H1 (cell line): ENCODE data around the gene ZNF777. TPM values are rescaled to one million over a fixed set of nuclear protein-coding genes. Genes with fewer than 3 reads are reported as not detected.

Experiments used
- SUZ12 ChIP-seq: fragments of 200-600 bp; sonication (generic); IDR thresholded peaks from 2 replicates; pipeline ENCODE4 v1.6.1; 2012; ENCODE audit warnings: mild to moderate bottlenecking, inconsistent platforms, low read length, moderate library complexity, mixed read lengths
- polyA plus RNA-seq, 7 experiments: library from polyadenylated mRNA; depleted of rRNA in 3 of 7; stranded (reverse) in 5 of 7; unstranded in 2 of 7; fragments of >200 nt in 5 of 7; fragments of 200-250 nt in 2 of 7; gene quantifications; 1 replicate in 5 of 7; 2 replicates in 1 of 7; 4 replicates in 1 of 7; pipeline versions ENCODE4 v1.2.1 to v1.2.3, GENCODE V29; 2011 to 2013; ENCODE audit warnings: missing spikeins in 2 of 7, mixed read lengths in 2 of 7
- total RNA-seq: library from RNA; stranded (reverse); fragmentation: NEBNext Ultra II Directional; extraction: Animal tissue kit (Norgen Biotek cat#: 25700); gene quantifications from 2 replicates; pipeline ENCODE4 v1.2.1, GENCODE V29; 2021
- TF ChIP-seq, protein P1 (sequence below): fragments of 300-600 bp; sonication (generic); IDR thresholded peaks from 2 replicates; pipeline ENCODE4 v1.7.1; 2012; ENCODE audit warnings: low read length, moderate library complexity, mild to moderate bottlenecking, inconsistent platforms; ENCODE audit not compliant: insufficient replicate concordance

The ZNF777 gene
- total and polyA plus RNA-seq, 2 of the 8 experiments (the other 6 are each of a cell fraction or from before 2014, with no cell fraction given), result 8.0 to 10.1 TPM

DNA sequence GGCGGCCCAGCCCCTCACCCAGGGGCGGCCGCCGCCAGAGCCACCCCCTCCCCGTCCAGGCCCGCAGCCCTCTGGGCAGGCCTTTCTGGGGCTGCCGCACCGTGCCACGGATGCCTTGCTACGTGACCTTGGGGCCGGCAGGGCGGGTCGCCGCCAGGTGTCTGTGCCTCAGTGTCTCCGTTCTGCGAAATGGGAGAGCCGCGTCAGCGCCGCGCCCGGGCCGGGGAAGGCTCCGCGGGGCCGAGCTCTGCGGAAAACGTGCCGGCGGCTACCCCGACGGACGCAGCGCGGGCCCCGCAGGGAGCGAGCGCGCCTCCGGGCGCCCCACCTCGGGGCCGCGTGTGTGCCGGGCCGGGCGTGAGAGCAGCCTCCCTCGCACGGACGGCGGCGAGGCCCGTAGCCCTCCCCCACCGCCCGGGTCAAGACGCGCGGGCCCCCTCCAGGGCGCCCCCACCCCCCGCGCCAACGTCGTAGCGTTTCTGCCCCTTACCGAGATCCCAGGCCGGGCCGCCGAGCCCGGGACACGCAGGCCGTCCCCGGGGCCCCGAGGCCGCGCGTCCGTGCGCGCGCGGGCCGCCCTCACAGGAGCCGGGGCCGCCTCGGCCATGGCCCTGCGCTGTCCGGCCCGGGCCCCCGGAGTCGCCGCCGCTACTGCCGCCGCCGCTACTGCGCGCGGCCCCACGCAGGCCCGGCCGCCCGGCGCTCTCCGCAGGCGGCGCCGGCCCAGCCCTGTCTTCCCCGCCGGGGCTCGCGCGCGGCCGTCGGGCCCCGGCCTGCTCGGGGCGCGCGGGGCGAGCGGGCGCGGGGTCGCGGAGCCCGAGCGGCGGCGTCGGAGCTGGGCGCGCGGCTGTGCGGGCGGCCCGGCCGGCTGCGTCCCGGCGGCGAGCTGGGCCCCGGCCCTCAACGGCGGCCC lies 1.1 kb downstream of the ZNF777 start (continued):
- TF ChIP-seq, protein P1, sequence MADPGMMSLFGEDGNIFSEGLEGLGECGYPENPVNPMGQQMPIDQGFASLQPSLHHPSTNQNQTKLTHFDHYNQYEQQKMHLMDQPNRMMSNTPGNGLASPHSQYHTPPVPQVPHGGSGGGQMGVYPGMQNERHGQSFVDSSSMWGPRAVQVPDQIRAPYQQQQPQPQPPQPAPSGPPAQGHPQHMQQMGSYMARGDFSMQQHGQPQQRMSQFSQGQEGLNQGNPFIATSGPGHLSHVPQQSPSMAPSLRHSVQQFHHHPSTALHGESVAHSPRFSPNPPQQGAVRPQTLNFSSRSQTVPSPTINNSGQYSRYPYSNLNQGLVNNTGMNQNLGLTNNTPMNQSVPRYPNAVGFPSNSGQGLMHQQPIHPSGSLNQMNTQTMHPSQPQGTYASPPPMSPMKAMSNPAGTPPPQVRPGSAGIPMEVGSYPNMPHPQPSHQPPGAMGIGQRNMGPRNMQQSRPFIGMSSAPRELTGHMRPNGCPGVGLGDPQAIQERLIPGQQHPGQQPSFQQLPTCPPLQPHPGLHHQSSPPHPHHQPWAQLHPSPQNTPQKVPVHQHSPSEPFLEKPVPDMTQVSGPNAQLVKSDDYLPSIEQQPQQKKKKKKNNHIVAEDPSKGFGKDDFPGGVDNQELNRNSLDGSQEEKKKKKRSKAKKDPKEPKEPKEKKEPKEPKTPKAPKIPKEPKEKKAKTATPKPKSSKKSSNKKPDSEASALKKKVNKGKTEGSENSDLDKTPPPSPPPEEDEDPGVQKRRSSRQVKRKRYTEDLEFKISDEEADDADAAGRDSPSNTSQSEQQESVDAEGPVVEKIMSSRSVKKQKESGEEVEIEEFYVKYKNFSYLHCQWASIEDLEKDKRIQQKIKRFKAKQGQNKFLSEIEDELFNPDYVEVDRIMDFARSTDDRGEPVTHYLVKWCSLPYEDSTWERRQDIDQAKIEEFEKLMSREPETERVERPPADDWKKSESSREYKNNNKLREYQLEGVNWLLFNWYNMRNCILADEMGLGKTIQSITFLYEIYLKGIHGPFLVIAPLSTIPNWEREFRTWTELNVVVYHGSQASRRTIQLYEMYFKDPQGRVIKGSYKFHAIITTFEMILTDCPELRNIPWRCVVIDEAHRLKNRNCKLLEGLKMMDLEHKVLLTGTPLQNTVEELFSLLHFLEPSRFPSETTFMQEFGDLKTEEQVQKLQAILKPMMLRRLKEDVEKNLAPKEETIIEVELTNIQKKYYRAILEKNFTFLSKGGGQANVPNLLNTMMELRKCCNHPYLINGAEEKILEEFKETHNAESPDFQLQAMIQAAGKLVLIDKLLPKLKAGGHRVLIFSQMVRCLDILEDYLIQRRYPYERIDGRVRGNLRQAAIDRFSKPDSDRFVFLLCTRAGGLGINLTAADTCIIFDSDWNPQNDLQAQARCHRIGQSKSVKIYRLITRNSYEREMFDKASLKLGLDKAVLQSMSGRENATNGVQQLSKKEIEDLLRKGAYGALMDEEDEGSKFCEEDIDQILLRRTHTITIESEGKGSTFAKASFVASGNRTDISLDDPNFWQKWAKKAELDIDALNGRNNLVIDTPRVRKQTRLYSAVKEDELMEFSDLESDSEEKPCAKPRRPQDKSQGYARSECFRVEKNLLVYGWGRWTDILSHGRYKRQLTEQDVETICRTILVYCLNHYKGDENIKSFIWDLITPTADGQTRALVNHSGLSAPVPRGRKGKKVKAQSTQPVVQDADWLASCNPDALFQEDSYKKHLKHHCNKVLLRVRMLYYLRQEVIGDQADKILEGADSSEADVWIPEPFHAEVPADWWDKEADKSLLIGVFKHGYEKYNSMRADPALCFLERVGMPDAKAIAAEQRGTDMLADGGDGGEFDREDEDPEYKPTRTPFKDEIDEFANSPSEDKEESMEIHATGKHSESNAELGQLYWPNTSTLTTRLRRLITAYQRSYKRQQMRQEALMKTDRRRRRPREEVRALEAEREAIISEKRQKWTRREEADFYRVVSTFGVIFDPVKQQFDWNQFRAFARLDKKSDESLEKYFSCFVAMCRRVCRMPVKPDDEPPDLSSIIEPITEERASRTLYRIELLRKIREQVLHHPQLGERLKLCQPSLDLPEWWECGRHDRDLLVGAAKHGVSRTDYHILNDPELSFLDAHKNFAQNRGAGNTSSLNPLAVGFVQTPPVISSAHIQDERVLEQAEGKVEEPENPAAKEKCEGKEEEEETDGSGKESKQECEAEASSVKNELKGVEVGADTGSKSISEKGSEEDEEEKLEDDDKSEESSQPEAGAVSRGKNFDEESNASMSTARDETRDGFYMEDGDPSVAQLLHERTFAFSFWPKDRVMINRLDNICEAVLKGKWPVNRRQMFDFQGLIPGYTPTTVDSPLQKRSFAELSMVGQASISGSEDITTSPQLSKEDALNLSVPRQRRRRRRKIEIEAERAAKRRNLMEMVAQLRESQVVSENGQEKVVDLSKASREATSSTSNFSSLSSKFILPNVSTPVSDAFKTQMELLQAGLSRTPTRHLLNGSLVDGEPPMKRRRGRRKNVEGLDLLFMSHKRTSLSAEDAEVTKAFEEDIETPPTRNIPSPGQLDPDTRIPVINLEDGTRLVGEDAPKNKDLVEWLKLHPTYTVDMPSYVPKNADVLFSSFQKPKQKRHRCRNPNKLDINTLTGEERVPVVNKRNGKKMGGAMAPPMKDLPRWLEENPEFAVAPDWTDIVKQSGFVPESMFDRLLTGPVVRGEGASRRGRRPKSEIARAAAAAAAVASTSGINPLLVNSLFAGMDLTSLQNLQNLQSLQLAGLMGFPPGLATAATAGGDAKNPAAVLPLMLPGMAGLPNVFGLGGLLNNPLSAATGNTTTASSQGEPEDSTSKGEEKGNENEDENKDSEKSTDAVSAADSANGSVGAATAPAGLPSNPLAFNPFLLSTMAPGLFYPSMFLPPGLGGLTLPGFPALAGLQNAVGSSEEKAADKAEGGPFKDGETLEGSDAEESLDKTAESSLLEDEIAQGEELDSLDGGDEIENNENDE, result no peak
- TF ChIP-seq SUZ12, result peak; percentile 38; the same call in 1 of the 2 replicates
